ENCODE results near the gene DSE.

DSE gene

GRCh38 chr6:116424001-116424400 is 53.3 kb downstream of the DSE start:
- no peak for TF ChIP-seq CTCF (IDR thresholded peaks at IDR 0.05)

GRCh38 chr6:116426551-116426950 is 55.8 kb downstream of the DSE start:
- TF ChIP-seq CTCF (IDR thresholded peaks at IDR 0.05): no peak

DNA sequence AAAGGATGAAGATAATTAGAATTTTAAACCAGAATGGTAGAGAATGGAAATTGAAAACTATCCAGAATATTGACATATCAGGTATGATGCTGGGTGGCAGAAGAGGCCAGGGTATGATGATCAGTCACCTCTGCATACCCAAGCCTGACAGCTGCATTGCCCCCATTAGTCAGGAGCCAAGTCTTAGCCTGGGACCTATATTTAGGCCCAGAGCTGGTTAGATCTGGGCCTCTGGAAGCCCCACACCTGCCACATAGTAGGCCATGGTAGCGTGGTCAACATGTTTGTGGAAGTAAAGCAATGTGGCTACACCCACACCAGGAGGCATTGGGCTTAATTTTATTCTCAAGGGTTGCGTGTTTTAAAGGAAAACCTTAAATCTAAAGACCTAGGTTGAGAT is 58.4 kb downstream of the DSE start:
- TF ChIP-seq CTCF (IDR thresholded peaks at IDR 0.05): no peak

DNA sequence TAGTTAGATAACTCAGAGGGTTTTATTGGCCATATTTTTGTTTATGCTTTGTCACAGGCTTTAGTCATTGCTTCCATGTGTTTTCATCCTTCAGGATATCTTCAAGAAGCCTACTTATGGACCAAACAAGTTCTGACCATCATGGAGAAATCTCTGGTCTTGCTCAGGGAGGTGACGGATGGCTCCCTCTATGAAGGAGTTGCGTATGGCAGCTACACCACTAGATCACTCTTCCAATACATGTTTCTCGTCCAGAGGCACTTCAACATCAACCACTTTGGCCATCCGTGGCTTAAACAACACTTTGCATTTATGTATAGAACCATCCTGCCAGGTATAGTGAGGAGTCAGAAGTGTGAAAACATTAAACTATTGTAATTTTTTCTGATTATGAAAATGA is 60.1 kb downstream of the DSE start:
- no peak for TF ChIP-seq CTCF (IDR thresholded peaks at IDR 0.05)

DNA sequence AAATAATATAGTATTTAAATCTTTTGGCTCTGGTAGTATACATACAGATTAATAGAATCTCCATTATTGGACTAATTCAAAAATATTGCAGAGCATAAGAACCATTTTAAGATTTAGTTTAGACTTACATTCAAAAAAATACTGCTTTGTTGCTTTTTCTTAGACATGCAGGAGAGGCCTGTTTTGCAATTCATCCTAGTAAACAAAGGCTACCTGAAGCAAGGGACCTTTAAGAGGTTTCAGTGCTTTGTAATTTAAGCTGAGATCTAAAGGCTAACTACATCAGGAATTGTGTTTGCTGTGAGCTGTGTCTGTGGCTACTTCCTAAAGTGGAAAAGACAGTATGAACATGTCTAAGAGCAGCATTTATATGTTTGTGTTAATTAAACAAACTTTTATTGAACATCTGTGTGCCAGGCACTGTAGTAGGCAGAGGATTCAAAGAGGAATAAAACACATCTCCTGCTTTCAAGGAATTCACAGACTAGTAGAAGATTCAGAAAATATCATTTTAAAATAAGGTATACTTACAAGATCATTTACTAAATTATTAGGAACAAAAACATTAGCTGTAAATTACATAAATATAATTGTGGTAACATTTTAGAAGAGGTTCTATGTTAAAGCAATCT is 61.3 kb downstream of the DSE start:
- no peak for TF ChIP-seq CTCF (IDR thresholded peaks at IDR 0.05)

- no peak for TF ChIP-seq CTCF (IDR thresholded peaks at IDR 0.05)
These were observed 62.5 kb downstream of the DSE start for GRCh38 chr6:116433206-116433712.

DNA sequence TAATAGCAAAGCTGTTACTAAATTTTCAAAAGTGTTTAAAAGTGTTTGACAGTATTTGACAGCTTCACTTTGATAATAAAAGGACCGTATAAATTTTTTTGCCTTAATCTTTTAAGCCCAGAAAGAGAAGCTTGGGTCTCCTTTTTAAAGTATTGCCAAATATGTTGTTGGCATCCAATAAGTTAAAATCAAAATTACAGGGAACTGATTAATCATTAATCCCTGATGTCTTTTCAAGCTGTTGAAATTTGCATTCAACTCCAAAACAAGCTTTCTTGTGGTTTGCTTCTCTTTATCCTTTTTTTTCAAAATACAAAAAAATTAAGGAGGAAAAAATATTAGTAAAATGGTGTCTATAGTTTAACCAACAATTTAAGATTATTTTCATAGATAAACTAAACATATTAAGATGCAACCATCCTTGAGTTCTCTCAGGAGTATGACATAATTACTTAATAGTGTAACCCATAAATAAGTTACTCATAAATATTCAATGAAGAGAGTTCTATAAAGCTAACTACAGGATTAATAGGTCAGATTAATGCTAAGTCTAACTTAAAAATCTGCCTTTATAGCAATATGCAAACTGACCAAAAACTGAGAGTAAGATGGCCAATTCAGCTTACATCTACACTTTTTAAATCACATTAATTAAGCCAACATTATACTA is 63.4 kb downstream of the DSE start:
- no peak for TF ChIP-seq CTCF (IDR thresholded peaks at IDR 0.05)
